IMR-90 (cell line): ENCODE measurements around the gene GPR153. TPM values are rescaled to one million over a fixed set of nuclear protein-coding genes. Genes with fewer than 3 reads are reported as not detected.

Experiments used
- ATAC-seq: fragments of 200-7000 bp; cut with Tn5 transposase; 2 replicates; pipeline ENCODE4 v1.9.1; 2020; ENCODE audit warnings: low read depth, mild to moderate bottlenecking, moderate library complexity
- BruUV-seq: library from RNA; stranded (reverse); fragments of 400-500 nt; replicated peaks from 2 replicates; lab custom pipeline; 2021; lab: Mats Ljungman, UMichigan
- CTCF ChIA-PET: fragments of 300-600 bp; formaldehyde crosslinking; extraction: SDS; loops from one replicate; lab custom pipeline; 2021; ENCODE audit warnings: antibody characterized with exemption; lab: Yijun Ruan, JAX
- POLR2A ChIA-PET: fragments of 300-600 bp; sonication (Branson Sonifier 250); formaldehyde crosslinking; loops from one replicate; lab custom pipeline; 2022; ENCODE audit warnings: antibody characterized with exemption; ENCODE audit not compliant: unreplicated experiment; lab: Charles Lee
- DNase-seq: peaks from one replicate; pipeline ENCODE4 v3.0.0; 2013
- H2AFZ ChIP-seq: replicated peaks from 2 replicates; pipeline ENCODE3; 2013; ENCODE audit warnings: low read length, mild to moderate bottlenecking; ENCODE audit not compliant: poor library complexity
- H2AK5ac ChIP-seq: 2 replicates; pipeline ENCODE4 v1.6.1; 2013; ENCODE audit warnings: low read depth, low read length, inconsistent platforms
- H2AK9ac ChIP-seq: replicated peaks from 2 replicates; pipeline ENCODE3; 2013; ENCODE audit warnings: mild to moderate bottlenecking, low read depth, low read length, moderate library complexity; ENCODE audit not compliant: poor library complexity
- H2BK120ac ChIP-seq: 2 replicates; pipeline ENCODE4 v1.6.1; 2013; ENCODE audit warnings: low read depth, low read length, inconsistent platforms
- H2BK15ac ChIP-seq: 3 replicates; pipeline ENCODE4 v1.6.1; 2013; ENCODE audit warnings: low read depth, low read length, inconsistent platforms
- H2BK20ac ChIP-seq: 2 replicates; pipeline ENCODE4 v1.6.1; 2013; ENCODE audit warnings: low read depth, mild to moderate bottlenecking, inconsistent platforms, low read length, moderate library complexity
- H2BK5ac ChIP-seq: 2 replicates; pipeline ENCODE4 v1.6.1; 2013; ENCODE audit warnings: mild to moderate bottlenecking, low read depth, low read length, inconsistent platforms; ENCODE audit not compliant: poor library complexity, severe bottlenecking
- H3K14ac ChIP-seq: replicated peaks from 2 replicates; pipeline ENCODE4 v1.6.1; 2013; ENCODE audit warnings: low read depth, low read length, inconsistent platforms
- H3K18ac ChIP-seq: 2 replicates; pipeline ENCODE4 v1.6.1; 2013; ENCODE audit warnings: low read depth, low read length, control low read depth
- H3K23ac ChIP-seq: 2 replicates; pipeline ENCODE4 v1.6.1; 2013; ENCODE audit warnings: low read depth, low read length, inconsistent platforms
- H3K27ac ChIP-seq: 2 replicates; pipeline ENCODE4 v1.5.1; 2013; ENCODE audit warnings: mild to moderate bottlenecking, control low read depth, low read length; ENCODE audit not compliant: insufficient read depth
- H3K27me3 ChIP-seq: 2 replicates; pipeline ENCODE4 v1.6.1; 2013; ENCODE audit warnings: low read length; ENCODE audit not compliant: control insufficient read depth, insufficient read depth
- H3K36me3 ChIP-seq: 2 replicates; pipeline ENCODE4 v1.6.1; 2013; ENCODE audit warnings: low read length, mixed read lengths; ENCODE audit not compliant: control insufficient read depth, insufficient read depth
- H3K4ac ChIP-seq: 2 replicates; pipeline ENCODE4 v1.6.1; 2013; ENCODE audit warnings: low read depth, low read length, inconsistent platforms
- H3K4me1 ChIP-seq: 2 replicates; pipeline ENCODE4 v1.6.1; 2013; ENCODE audit warnings: low read length, mixed read lengths; ENCODE audit not compliant: control insufficient read depth, insufficient read depth
- H3K4me2 ChIP-seq: 2 replicates; pipeline ENCODE4 v1.6.1; 2013; ENCODE audit warnings: low read depth, mild to moderate bottlenecking, control low read depth, low read length, moderate library complexity
- H3K4me3 ChIP-seq: 2 replicates; pipeline ENCODE4 v1.5.1; 2013; ENCODE audit warnings: low read depth, mild to moderate bottlenecking, control low read depth, low read length, moderate library complexity; ENCODE audit not compliant: insufficient read depth
- H3K56ac ChIP-seq: 2 replicates; pipeline ENCODE4 v1.6.1; 2013; ENCODE audit warnings: low read length, inconsistent platforms; ENCODE audit not compliant: insufficient read depth; ENCODE audit errors: extremely low read depth
- H3K79me1 ChIP-seq, 2 experiments: 2 replicates each; pipeline ENCODE4 v1.6.1; 2013; ENCODE audit warnings: low read length in 2 of 2, inconsistent platforms in 1 of 2, low read depth in 1 of 2
- H3K9ac ChIP-seq: 2 replicates; pipeline ENCODE4 v1.6.1; 2013; ENCODE audit warnings: low read depth, low read length, control low read depth
- H3K9me1 ChIP-seq: 2 replicates; pipeline ENCODE4 v1.6.1; 2013; ENCODE audit warnings: low read length, inconsistent platforms; ENCODE audit not compliant: insufficient read depth
- H3K9me3 ChIP-seq: 2 replicates; pipeline ENCODE4 v1.6.1; 2013; ENCODE audit warnings: low read length; ENCODE audit not compliant: control insufficient read depth, insufficient read depth
- H4K20me1 ChIP-seq: 2 replicates; pipeline ENCODE4 v1.6.1; 2013; ENCODE audit warnings: low read length, inconsistent platforms; ENCODE audit not compliant: insufficient read depth
- H4K5ac ChIP-seq: 2 replicates; pipeline ENCODE4 v1.6.1; 2013; ENCODE audit warnings: mild to moderate bottlenecking, low read depth, low read length, control low read depth
- H4K8ac ChIP-seq, 2 experiments: 2 replicates each; pipeline ENCODE4 v1.6.1; 2013; ENCODE audit warnings: low read depth in 2 of 2, low read length in 2 of 2, control low read depth in 1 of 2, inconsistent platforms in 1 of 2
- H4K91ac ChIP-seq: 2 replicates; pipeline ENCODE4 v1.6.1; 2013; ENCODE audit warnings: low read depth, low read length, inconsistent platforms; ENCODE audit not compliant: insufficient read depth
- BHLHE40 ChIP-seq: fragments of 150-350 bp; IDR thresholded peaks from 2 replicates; pipeline ENCODE4 v1.6.1; 2016; ENCODE audit warnings: mild to moderate bottlenecking, low read depth, low read length
- CEBPB ChIP-seq: IDR thresholded peaks from 2 replicates; pipeline ENCODE4 v1.6.1; 2012; ENCODE audit warnings: low read depth, low read length, improper control_type of control experiment
- CHD1 ChIP-seq: IDR thresholded peaks from 2 replicates; pipeline ENCODE4 v1.6.1; 2012; ENCODE audit warnings: low read depth, low read length, improper control_type of control experiment
- MAFK ChIP-seq: IDR thresholded peaks from 2 replicates; pipeline ENCODE4 v1.6.1; 2012; ENCODE audit warnings: low read depth, low read length, improper control_type of control experiment
- MAZ ChIP-seq: IDR thresholded peaks from 2 replicates; pipeline ENCODE4 v1.6.1; 2012; ENCODE audit warnings: low read depth, mild to moderate bottlenecking, low read length, improper control_type of control experiment, moderate library complexity, borderline replicate concordance
- MXI1 ChIP-seq: IDR thresholded peaks from 2 replicates; pipeline ENCODE4 v1.6.1; 2012; ENCODE audit warnings: low read depth, mild to moderate bottlenecking, low read length, moderate library complexity, borderline replicate concordance
- RCOR1 ChIP-seq: IDR thresholded peaks from 2 replicates; pipeline ENCODE4 v1.6.1; 2012; ENCODE audit warnings: mild to moderate bottlenecking, low read length, improper control_type of control experiment; ENCODE audit not compliant: insufficient replicate concordance
- RFX5 ChIP-seq: IDR thresholded peaks from 2 replicates; pipeline ENCODE4 v1.8.0; 2012; ENCODE audit warnings: low read depth, mild to moderate bottlenecking, low read length, moderate library complexity
- SMC3 ChIP-seq: fragments of 150-350 bp; IDR thresholded peaks from 2 replicates; pipeline ENCODE4 v1.6.1; 2016; ENCODE audit warnings: low read depth, mild to moderate bottlenecking, antibody characterized with exemption, low read length, moderate library complexity
- WGBS, 2 experiments: methylation state at CpG; one replicate each; pipeline versions ENCODE4 v1.1.5 to v1.1.7; 2013; ENCODE audit warnings: missing lambda C conversion rate in 2 of 2; ENCODE audit not compliant: insufficient read length in 1 of 2; ENCODE audit errors: extremely low coverage in 2 of 2; 5-methylcytosine and 5-hydroxymethylcytosine counted together
- dilution Hi-C: fragments of 300-500 bp; cut with HindIII; formaldehyde crosslinking; loops from one replicate; pipeline ENCODE4 v1.14.3; 2018; ENCODE audit warnings: low sequenced_read_pairs; ENCODE audit not compliant: unreplicated experiment
- in situ Hi-C: fragments of 300-500 bp; cut with MboI; formaldehyde crosslinking; loops from 3 replicates; pipeline ENCODE4 v1.14.3; 2019; ENCODE audit warnings: low sequenced_read_pairs, inconsistent platforms, mixed read lengths
- intact Hi-C: fragments of 100-400 bp; cut with micrococcal nuclease; formaldehyde crosslinking; loops from 2 replicates; pipeline ENCODE4 v1.10.0; 2022
- polyA plus RNA-seq, 3 experiments: library from polyadenylated mRNA; depleted of rRNA; stranded (reverse); fragments of >200 nt; gene quantifications; 2 replicates each; pipeline ENCODE4 v1.2.3, GENCODE V29; 2012; ENCODE audit warnings: low replicate concordance in 1 of 3
- total RNA-seq: library from RNA; depleted of rRNA; stranded (reverse); fragments of >200 nt; gene quantifications from 2 replicates; pipeline ENCODE4 v1.2.3, GENCODE V29; 2012
- TF ChIP-seq, protein P1 (sequence below): fragments of 150-350 bp; IDR thresholded peaks from 2 replicates; pipeline ENCODE4 v1.6.1; 2016; ENCODE audit warnings: low read depth, mild to moderate bottlenecking, low read length, moderate library complexity, borderline replicate concordance
- TF ChIP-seq, protein P2 (sequence below): conservative IDR thresholded peaks from 2 replicates; pipeline ENCODE4 v1.5.1; 2012; ENCODE audit warnings: mild to moderate bottlenecking, low read depth, low read length, improper control_type of control experiment

GPR153 gene
- total and polyA plus RNA-seq, 2 of the 4 experiments (the other 2 are of a cell fraction), result 1.8 to 5.2 TPM

DNA sequence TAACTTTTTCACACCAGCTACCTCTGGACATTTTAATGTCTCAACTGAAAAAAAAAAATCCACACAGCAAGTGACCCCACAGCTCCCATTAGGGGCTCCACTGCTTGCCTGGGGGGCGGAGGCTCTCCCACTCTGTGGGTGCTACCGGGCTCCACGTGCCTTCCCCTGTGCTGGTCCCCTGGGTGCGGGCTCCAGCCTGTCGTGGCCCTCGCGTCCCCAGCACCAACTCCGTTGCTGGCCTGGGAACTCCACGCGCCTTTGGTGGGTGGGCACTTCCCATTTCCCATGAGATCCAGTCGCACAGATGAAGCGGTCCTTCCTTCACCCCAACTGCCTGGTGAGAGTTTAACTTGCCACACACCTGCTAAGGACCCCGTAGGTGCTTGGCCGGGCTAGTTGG, 27.1 kb upstream of the GPR153 start:
- no peak overlapping the region for H4K5ac ChIP-seq
- no peak overlapping the region for H3K18ac ChIP-seq
- no peak overlapping the region for H3K4ac ChIP-seq
- no peak overlapping the region for H2BK5ac ChIP-seq
- no peak overlapping the region for H3K23ac ChIP-seq
- dilution Hi-C loops, result no loop called here
- TF ChIP-seq SMC3 (no peak), CHD1 (no peak), RFX5 (no peak), MAZ (no peak), CEBPB (no peak), RCOR1 (no peak), MAFK (no peak), BHLHE40 (no peak), MXI1 (no peak)
- TF ChIP-seq, protein P1, sequence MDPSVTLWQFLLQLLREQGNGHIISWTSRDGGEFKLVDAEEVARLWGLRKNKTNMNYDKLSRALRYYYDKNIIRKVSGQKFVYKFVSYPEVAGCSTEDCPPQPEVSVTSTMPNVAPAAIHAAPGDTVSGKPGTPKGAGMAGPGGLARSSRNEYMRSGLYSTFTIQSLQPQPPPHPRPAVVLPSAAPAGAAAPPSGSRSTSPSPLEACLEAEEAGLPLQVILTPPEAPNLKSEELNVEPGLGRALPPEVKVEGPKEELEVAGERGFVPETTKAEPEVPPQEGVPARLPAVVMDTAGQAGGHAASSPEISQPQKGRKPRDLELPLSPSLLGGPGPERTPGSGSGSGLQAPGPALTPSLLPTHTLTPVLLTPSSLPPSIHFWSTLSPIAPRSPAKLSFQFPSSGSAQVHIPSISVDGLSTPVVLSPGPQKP, result no peak
- TF ChIP-seq, protein P2, sequence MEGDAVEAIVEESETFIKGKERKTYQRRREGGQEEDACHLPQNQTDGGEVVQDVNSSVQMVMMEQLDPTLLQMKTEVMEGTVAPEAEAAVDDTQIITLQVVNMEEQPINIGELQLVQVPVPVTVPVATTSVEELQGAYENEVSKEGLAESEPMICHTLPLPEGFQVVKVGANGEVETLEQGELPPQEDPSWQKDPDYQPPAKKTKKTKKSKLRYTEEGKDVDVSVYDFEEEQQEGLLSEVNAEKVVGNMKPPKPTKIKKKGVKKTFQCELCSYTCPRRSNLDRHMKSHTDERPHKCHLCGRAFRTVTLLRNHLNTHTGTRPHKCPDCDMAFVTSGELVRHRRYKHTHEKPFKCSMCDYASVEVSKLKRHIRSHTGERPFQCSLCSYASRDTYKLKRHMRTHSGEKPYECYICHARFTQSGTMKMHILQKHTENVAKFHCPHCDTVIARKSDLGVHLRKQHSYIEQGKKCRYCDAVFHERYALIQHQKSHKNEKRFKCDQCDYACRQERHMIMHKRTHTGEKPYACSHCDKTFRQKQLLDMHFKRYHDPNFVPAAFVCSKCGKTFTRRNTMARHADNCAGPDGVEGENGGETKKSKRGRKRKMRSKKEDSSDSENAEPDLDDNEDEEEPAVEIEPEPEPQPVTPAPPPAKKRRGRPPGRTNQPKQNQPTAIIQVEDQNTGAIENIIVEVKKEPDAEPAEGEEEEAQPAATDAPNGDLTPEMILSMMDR, result no peak
- no peak overlapping the region for H2BK120ac ChIP-seq
- H3K36me3 ChIP-seq, result peaks cover 3% of the 10 kb centered on the region; the same call in 1 of the 2 replicates
- H4K91ac ChIP-seq, result no peak overlapping the region
- no TSS peak for BruUV-seq
- intact Hi-C loops, result no loop called here
- no peak overlapping the region for H4K8ac ChIP-seq
- no peak overlapping the region for H2AK9ac ChIP-seq
- H3K9me1 ChIP-seq, result no peaks in the 10 kb centered on the region
- H3K9me3 ChIP-seq, result no peaks in the 10 kb centered on the region
- no peaks in the 10 kb centered on the region for H4K20me1 ChIP-seq
- H3K14ac ChIP-seq, result no peak overlapping the region
- H2AFZ ChIP-seq, result no peak overlapping the region
- H3K56ac ChIP-seq, result no peak overlapping the region
- no peak overlapping the region for H3K4me2 ChIP-seq
- no peak overlapping the region for H3K4me3 ChIP-seq
- no peak overlapping the region for H2AK5ac ChIP-seq
- no peak overlapping the region for H3K9ac ChIP-seq
- CTCF ChIA-PET, result no interaction called here
- in situ Hi-C loops, result no loop called here
- H3K27ac ChIP-seq, result no peak overlapping the region
- no peaks in the 10 kb centered on the region for H3K27me3 ChIP-seq
- POLR2A ChIA-PET, result no interaction called here
- no peak for ATAC-seq
- no peak for DNase-seq
- no peaks in the 10 kb centered on the region for H3K4me1 ChIP-seq
- H2BK20ac ChIP-seq, result no peak overlapping the region
- 97% methylated on average over 10 of the region's 14 CpGs; no CpG with 5 or more reads in 1 of the 2 experiments for WGBS, 2 experiments
- no peak overlapping the region for H2BK15ac ChIP-seq
- no peaks in the 10 kb centered on the region; a peak in 1 of 4 replicates for H3K79me1 ChIP-seq
